ENCODE results near the gene IPO11.
A peak's percentile ranks its signal among the peaks of the same experiment; 100 is the strongest.
"Not testable (repeated sequence)": the region's sequence is repeated elsewhere in the genome, so short reads cannot be mapped to it uniquely, and the experiment has no call there.

Gene IPO11

GRCh38 chr5:62620761-62621160, 208.2 kb downstream of the IPO11 start:
- H3K27me3 Mint-ChIP-seq, result no peaks in the 10 kb centered on the region
- intact Hi-C loops (cut with micrococcal nuclease), result no loop called here
- H3K4me3 Mint-ChIP-seq, result no peak overlapping the region
- no peaks in the 10 kb centered on the region for H3K4me1 Mint-ChIP-seq (ENCODE audit: low read depth)
- H3K27ac Mint-ChIP-seq, result no peak overlapping the region
- no peaks in the 10 kb centered on the region for H3K9me3 Mint-ChIP-seq
- H3K36me3 Mint-ChIP-seq (ENCODE audit: low read depth), result no peaks in the 10 kb centered on the region

GRCh38 chr5:62621280-62621679, 208.7 kb downstream of the IPO11 start:
- Mint-ChIP-seq H3K27ac (no peak overlapping the region), H3K9me3 (no peaks in the 10 kb centered on the region), H3K27me3 (no peaks in the 10 kb centered on the region), H3K4me1 (ENCODE audit: low read depth) (no peaks in the 10 kb centered on the region), H3K36me3 (ENCODE audit: low read depth) (no peaks in the 10 kb centered on the region), H3K4me3 (no peak overlapping the region)
- intact Hi-C loops (cut with micrococcal nuclease), result no loop called here

- Mint-ChIP-seq H3K4me3 (no peak overlapping the region), H3K36me3 (ENCODE audit: low read depth) (no peaks in the 10 kb centered on the region), H3K4me1 (ENCODE audit: low read depth) (no peaks in the 10 kb centered on the region), H3K9me3 (no peaks in the 10 kb centered on the region), H3K27me3 (no peaks in the 10 kb centered on the region), H3K27ac (no peak overlapping the region)
- intact Hi-C loops (cut with micrococcal nuclease), result no loop called here
Measured at GRCh38 chr5:62623271-62623670, 210.7 kb downstream of the IPO11 start.

- H3K4me1 Mint-ChIP-seq (ENCODE audit: low read depth); H3K27me3 Mint-ChIP-seq; H3K9me3 Mint-ChIP-seq; H3K4me3 Mint-ChIP-seq; H3K36me3 Mint-ChIP-seq (ENCODE audit: low read depth); intact Hi-C loops (cut with micrococcal nuclease); H3K27ac Mint-ChIP-seq: not testable (repeated sequence)
Measured at GRCh38 chr5:62624436-62624835, 211.9 kb downstream of the IPO11 start.

GRCh38 chr5:62626534-62626933, 214.0 kb downstream of the IPO11 start:
- no peaks in the 10 kb centered on the region for H3K27me3 Mint-ChIP-seq
- no peaks in the 10 kb centered on the region for H3K9me3 Mint-ChIP-seq
- no peaks in the 10 kb centered on the region for H3K4me1 Mint-ChIP-seq (ENCODE audit: low read depth)
- H3K4me3 Mint-ChIP-seq, result no peak overlapping the region
- intact Hi-C loops (cut with micrococcal nuclease), result no loop called here
- no peak overlapping the region for H3K27ac Mint-ChIP-seq
- peaks cover 6% of the 10 kb centered on the region for H3K36me3 Mint-ChIP-seq (ENCODE audit: low read depth)

- Mint-ChIP-seq H3K4me3 (no peak overlapping the region), H3K27ac (no peak overlapping the region), H3K9me3 (no peaks in the 10 kb centered on the region), H3K27me3 (no peaks in the 10 kb centered on the region), H3K36me3 (ENCODE audit: low read depth) (peaks cover 6% of the 10 kb centered on the region), H3K4me1 (ENCODE audit: low read depth) (no peaks in the 10 kb centered on the region)
- intact Hi-C loops (cut with micrococcal nuclease), result no loop called here
Measured at GRCh38 chr5:62627121-62627520, 214.6 kb downstream of the IPO11 start.

GRCh38 chr5:62627901-62628300, 215.3 kb downstream of the IPO11 start:
- intact Hi-C loops (cut with micrococcal nuclease), result no loop called here
- H3K4me3 Mint-ChIP-seq, result no peak overlapping the region
- H3K36me3 Mint-ChIP-seq (ENCODE audit: low read depth), result peaks cover 6% of the 10 kb centered on the region
- no peaks in the 10 kb centered on the region for H3K27me3 Mint-ChIP-seq
- no peak overlapping the region for H3K27ac Mint-ChIP-seq
- no peaks in the 10 kb centered on the region for H3K9me3 Mint-ChIP-seq
- H3K4me1 Mint-ChIP-seq (ENCODE audit: low read depth), result no peaks in the 10 kb centered on the region

GRCh38 chr5:62631909-62632580, 219.5 kb downstream of the IPO11 start:
- Mint-ChIP-seq H3K9me3 (no peaks in the 10 kb centered on the region), H3K27ac (no peak overlapping the region), H3K4me1 (ENCODE audit: low read depth) (no peaks in the 10 kb centered on the region), H3K27me3 (no peaks in the 10 kb centered on the region), H3K36me3 (ENCODE audit: low read depth) (peaks cover 6% of the 10 kb centered on the region), H3K4me3 (no peak overlapping the region)
- intact Hi-C loops (cut with micrococcal nuclease), result no loop called here

GRCh38 chr5:62633243-62633642, 220.7 kb downstream of the IPO11 start:
- H3K27me3 Mint-ChIP-seq, result no peaks in the 10 kb centered on the region
- no peaks in the 10 kb centered on the region for H3K4me1 Mint-ChIP-seq (ENCODE audit: low read depth)
- H3K9me3 Mint-ChIP-seq, result no peaks in the 10 kb centered on the region
- no peak overlapping the region for H3K4me3 Mint-ChIP-seq
- H3K27ac Mint-ChIP-seq, result no peak overlapping the region
- H3K36me3 Mint-ChIP-seq (ENCODE audit: low read depth), result peaks cover 6% of the 10 kb centered on the region
- intact Hi-C loops (cut with micrococcal nuclease), result no loop called here

- peaks cover 29% of the 10 kb centered on the region for H3K4me1 Mint-ChIP-seq (ENCODE audit: low read depth)
- intact Hi-C loops (cut with micrococcal nuclease), result no loop called here
- no peak overlapping the region for H3K27ac Mint-ChIP-seq
- no peak overlapping the region for H3K4me3 Mint-ChIP-seq
- H3K27me3 Mint-ChIP-seq, result no peaks in the 10 kb centered on the region
- no peaks in the 10 kb centered on the region for H3K9me3 Mint-ChIP-seq
- no peaks in the 10 kb centered on the region for H3K36me3 Mint-ChIP-seq (ENCODE audit: low read depth)
Measured at GRCh38 chr5:62640446-62640845, 227.9 kb downstream of the IPO11 start.

- intact Hi-C loops (cut with micrococcal nuclease), result no loop called here
- H3K4me3 Mint-ChIP-seq, result no peak overlapping the region
- no peaks in the 10 kb centered on the region for H3K27me3 Mint-ChIP-seq
- H3K36me3 Mint-ChIP-seq (ENCODE audit: low read depth), result no peaks in the 10 kb centered on the region
- H3K27ac Mint-ChIP-seq, result no peak overlapping the region
- no peaks in the 10 kb centered on the region for H3K9me3 Mint-ChIP-seq
- peaks cover 29% of the 10 kb centered on the region for H3K4me1 Mint-ChIP-seq (ENCODE audit: low read depth)
Measured at GRCh38 chr5:62642468-62642867, 229.9 kb downstream of the IPO11 start.

- Mint-ChIP-seq H3K9me3 (no peaks in the 10 kb centered on the region), H3K27me3 (no peaks in the 10 kb centered on the region), H3K4me1 (ENCODE audit: low read depth) (peaks cover 34% of the 10 kb centered on the region), H3K4me3 (no peak overlapping the region), H3K36me3 (ENCODE audit: low read depth) (no peaks in the 10 kb centered on the region), H3K27ac (peak overlapping the region; percentile 30)
- intact Hi-C loops (cut with micrococcal nuclease), result no loop called here
Measured at GRCh38 chr5:62643556-62644451, 231.2 kb downstream of the IPO11 start.

- Mint-ChIP-seq H3K36me3 (ENCODE audit: low read depth) (no peaks in the 10 kb centered on the region), H3K9me3 (no peaks in the 10 kb centered on the region), H3K4me3 (no peak overlapping the region), H3K27me3 (no peaks in the 10 kb centered on the region), H3K4me1 (ENCODE audit: low read depth) (peaks cover 34% of the 10 kb centered on the region), H3K27ac (no peak overlapping the region)
- intact Hi-C loops (cut with micrococcal nuclease), result no loop called here
Measured at GRCh38 chr5:62645223-62645622, 232.7 kb downstream of the IPO11 start.

GRCh38 chr5:62647241-62647640, 234.7 kb downstream of the IPO11 start:
- no peaks in the 10 kb centered on the region for H3K36me3 Mint-ChIP-seq (ENCODE audit: low read depth)
- peaks cover 32% of the 10 kb centered on the region for H3K4me1 Mint-ChIP-seq (ENCODE audit: low read depth)
- no peaks in the 10 kb centered on the region for H3K9me3 Mint-ChIP-seq
- no peak overlapping the region for H3K27ac Mint-ChIP-seq
- intact Hi-C loops (cut with micrococcal nuclease), result no loop called here
- no peaks in the 10 kb centered on the region for H3K27me3 Mint-ChIP-seq
- no peak overlapping the region for H3K4me3 Mint-ChIP-seq

All from dendritic cell treated with granulocyte-macrophage colony-stimulating factor and Interleukin-4, amounts not matched to agents 40 ng/mL and 50 ng/mL, for 4 days (primary cell).